Ovary (tissue), 3 donors: Measurements from ENCODE around the gene COX4I1.

Source experiments
- CTCF ChIP-seq, 3 donors: fragments of 450-650 bp in 2 of 3; fragments of 200-600 bp in 1 of 3; IDR thresholded peaks; one replicate each; pipeline versions ENCODE4 v1.5.1 to v1.8.0; 2016 to 2022; ENCODE audit warnings: antibody characterized with exemption in 3 of 3, mild to moderate bottlenecking in 1 of 3
- EP300 ChIP-seq: sonication (generic); formaldehyde crosslinking; IDR thresholded peaks from one replicate; pipeline ENCODE4 v1.6.1; 2017; ENCODE audit warnings: antibody characterized with exemption
- POLR2A ChIP-seq: fragments of 450-650 bp; IDR thresholded peaks from one replicate; pipeline ENCODE4 v1.6.1; 2017; ENCODE audit warnings: antibody characterized with exemption, mild to moderate bottlenecking, moderate library complexity
- donor health status: DM: no; HTN: no; CAD: no.

DNA sequence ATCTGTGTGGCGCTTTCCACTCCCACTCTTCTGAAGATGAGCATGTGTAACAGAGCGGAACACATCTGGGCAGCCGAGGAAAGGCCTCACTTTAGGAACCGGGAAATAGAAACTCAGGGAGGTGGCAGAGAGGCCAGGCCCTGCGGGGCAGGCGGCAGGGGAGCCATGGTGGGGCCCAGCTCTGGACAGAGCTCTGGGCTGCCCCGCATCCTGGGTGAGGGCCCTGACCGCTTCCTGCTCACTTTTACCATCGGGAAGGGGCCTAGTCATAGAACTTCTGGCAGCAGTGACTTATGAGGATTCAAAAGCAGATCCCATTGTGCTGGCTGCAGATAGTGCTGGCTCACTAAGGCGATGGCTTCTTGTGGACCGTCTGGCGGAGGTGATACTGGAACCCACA, 22.6 kb downstream of the COX4I1 start:
- TF ChIP-seq CTCF (IDR thresholded peaks at IDR 0.05) = no peak
- no peak for TF ChIP-seq POLR2A
- no peak for TF ChIP-seq EP300
